Activated T-cell treated with anti-CD3 and anti-CD28 coated beads for 24 hours (primary cell): ENCODE measurements around the gene PLEKHS1.
"Not testable (repeated sequence)": the region's sequence is repeated elsewhere in the genome, so short reads cannot be mapped to it uniquely, and the experiment has no call there.

Source experiments
- DNase-seq: peaks from one replicate; pipeline ENCODE4 v3.0.0-alpha.2; 2020; ENCODE audit warnings: low read depth

The PLEKHS1 gene

DNA sequence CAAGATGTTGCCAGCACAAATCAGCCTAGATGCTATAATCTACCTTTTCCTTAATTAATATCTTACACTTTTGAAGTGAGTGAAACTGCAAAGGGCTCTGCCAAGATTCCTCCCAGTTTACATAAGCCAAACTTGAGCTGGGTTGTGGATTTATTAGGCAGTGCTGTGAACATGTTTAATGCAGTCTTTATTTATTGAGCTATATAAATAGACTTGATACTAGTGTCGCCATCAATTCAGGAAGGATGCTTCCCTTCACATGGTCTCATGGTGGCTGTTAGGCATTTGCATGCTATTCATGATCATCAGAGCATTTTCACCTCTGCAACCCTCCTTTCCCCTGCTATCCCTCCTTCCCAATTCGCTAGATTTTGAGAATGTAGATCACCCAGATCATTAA, 40.2 kb downstream of the PLEKHS1 start:
- no peak for DNase-seq

DNA sequence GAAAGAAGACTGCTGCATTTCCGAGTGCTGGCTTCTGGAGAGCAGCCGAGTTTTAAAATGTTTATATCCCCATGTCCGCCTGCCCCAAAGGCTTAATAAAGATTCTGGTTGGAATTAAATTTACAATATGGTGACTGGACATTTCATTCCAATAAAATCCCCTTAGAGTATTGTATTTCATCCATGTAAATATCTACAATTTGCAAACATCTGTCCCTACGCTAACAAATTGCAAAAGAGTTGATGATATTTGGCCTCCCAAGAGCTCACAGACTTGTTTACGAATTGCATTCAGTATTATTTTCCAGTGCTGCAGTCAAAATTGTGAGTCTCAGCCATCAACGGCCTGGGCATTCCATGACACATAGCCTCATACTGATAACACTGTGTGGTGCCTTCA, 50.1 kb downstream of the PLEKHS1 start:
- no peak for DNase-seq

DNA sequence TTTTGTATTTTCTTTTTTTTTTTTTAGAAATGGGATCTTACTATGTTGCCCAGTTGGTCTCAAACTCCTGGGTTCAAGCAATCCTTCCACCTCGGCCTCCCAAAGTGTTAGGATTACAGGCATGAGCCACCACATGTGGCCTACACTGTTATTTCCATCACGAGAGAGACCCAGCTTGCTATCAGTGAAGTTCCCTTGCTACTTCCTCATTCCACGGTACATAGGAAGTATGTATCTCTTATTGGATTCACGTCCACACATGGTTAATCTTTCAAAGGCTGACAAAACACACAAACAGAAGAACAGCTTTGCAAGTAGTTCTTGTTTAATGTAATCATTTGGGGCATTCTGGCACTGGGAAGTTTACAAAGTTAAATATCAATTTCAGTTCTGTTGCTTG, 51.5 kb downstream of the PLEKHS1 start:
- no peak for DNase-seq

DNA sequence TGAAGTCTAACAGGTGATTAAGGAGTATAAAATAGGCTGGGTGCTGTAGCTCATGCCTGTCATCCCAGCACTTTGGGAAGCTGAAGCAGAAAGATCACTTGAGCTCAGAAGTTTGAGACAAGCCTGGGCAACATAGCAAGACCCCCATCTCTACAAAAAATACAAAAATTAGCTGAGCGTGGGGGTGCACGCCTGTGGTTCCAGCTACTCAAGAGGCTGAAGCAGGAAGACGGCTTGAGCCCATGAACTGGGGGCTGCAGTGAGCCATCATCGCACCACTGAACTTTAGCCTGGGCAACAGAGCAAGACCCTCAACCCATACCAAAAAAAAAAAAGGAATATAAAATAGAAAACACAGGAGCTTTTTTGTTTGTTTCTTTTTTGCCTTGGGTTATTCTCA, 55.0 kb downstream of the PLEKHS1 start:
- DNase-seq: no peak

DNA sequence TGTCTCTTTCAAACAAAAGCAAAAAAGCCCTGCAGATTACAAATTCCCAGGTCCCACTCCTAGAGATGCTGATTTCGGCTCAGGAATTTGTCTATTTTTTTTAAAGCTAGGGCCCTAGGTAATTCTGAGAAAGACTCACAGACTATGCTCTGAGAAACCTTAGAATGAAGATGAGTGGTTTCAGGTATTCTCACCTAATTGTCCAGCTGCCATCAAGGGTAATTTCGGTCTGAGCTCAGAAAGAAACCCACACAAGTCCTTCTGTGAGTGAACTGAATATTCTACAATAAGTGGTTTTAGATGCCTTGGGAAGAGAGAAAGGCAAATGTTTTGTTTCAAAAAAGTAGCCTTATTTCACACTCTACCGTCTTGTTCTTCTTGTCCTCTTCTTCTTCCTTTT, 56.7 kb downstream of the PLEKHS1 start:
- no peak for DNase-seq

DNA sequence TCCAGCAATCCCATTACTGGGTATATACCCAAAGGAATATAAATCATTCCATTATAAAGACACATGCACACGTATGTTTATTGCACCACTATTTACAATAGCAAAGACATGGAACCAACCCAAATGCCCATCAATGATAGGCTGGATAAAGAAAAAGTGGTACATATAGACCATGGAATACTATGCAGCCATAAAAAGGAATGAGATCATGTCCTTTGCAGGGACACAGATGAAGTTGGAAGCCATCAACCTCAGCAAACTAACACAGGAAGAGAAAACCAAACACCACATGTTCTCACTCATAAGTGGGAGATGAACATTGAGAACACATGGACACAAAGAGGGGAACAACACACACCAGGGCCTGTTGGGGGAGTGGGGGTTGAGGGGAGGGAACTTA, 63.2 kb downstream of the PLEKHS1 start:
- DNase-seq: not testable (repeated sequence)

DNA sequence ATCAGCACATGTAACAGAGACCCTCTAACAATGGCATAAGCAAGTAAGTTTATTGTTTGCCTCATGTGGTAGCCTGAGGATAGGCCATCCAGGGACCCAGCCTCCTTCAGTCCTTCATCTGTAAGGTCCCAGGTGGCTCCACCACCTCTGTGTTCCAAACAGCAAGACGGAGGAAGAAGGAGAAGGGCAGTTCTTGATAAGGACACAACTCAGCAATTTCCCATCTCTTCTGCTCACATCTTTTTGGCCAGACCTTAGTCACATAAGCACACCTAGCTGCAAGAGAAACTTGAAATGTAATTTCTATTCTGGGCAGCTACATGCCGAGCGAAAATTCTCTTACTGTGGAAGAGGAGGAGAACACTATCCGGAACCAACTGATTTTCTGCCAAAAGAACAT, 68.5 kb downstream of the PLEKHS1 start:
- DNase-seq: no peak

DNA sequence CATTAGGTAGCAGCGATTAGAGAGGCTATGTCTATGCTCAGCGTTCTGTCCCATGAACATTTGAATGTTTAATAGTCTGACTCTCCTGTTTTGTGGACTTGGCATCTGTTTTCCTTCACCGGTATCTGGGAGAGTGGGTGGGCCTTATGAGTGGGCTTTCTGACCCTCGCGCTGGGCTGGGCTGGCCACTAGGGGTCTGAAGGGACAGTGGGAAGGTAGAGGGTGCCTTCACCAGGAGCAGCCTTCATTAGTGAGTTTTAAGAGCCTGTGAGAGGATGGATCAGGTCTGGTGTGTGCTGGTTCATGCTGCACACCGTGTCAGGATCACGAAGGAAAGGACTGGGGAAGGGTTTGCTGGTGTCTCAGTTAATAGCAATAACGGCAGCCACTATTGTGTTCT, 69.0 kb downstream of the PLEKHS1 start:
- no peak for DNase-seq

DNA sequence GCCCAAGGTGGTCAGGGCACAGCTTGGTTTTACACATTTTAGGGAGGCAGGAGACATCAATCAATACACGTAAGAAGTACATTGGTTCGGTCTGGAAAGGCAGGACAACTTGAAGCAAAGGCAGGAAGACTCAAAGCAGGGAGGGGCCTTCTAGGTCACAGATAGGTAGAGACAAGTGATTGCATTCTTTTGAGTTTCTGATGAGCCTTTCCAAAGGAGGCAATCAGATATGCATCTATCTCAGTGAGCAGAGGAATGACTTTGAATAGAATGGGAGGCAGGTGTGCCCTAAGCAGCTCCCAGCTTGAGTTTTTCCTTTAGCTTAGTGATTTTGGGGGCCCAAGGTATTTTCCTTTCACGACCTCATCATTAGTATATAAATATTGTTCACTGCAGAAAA, 69.8 kb downstream of the PLEKHS1 start:
- DNase-seq: not testable (repeated sequence)

DNA sequence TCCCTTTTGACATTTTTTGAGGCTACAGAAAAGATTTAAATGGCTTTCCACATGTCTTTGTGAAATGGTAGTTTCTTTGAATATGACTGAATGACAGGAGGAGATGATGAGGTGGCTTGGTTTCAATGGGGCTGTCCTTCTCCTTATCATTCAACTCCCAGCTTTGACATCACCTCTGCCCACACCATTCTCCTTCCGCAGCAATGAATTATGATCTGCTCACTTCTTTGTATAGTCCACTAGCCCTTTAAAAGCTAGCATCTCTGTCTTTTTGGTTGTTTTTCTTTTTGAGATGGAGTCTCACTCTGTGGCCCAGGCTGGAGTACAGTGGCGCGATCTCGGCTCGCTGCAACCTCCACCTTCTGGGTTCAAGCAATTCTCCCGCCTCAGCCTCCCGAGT, 70.7 kb downstream of the PLEKHS1 start:
- no peak for DNase-seq

DNA sequence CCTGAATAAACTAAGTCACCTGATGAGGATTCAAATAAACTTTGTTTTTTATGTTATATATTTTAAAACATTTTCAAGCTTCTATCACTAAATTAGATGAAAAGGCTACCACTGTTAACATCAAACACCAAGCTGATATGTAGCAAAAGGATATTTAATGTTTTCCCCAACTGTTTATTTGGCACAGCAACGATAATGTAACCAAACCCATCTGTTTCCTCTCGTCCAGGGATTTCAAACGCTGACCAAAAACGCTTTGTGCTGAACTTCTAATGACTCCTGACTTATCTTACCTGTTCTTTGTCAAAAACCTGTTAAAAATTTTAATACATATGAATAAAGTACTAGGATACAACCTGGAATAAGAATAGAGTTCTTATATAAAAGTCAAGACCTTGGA, 71.9 kb downstream of the PLEKHS1 start:
- DNase-seq: no peak

DNA sequence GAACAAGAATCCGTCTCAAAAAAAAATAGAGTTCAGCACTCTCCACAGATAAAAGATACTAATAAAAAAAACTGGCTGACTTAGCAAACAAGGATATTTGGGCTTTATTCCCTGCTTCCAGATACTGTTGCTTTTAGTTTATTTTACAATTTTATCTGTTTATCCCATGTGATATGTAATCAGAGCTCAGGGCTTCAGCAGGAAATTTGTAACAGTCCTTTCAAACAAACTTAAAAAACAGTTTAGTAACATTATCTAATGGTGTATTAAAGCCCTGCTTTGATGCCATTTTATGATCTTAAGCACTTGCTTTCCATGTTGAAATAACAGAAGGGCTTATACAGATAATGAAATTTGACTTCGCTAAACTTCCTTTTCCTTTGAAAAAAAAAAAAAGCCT, 74.3 kb downstream of the PLEKHS1 start:
- DNase-seq: no peak

DNA sequence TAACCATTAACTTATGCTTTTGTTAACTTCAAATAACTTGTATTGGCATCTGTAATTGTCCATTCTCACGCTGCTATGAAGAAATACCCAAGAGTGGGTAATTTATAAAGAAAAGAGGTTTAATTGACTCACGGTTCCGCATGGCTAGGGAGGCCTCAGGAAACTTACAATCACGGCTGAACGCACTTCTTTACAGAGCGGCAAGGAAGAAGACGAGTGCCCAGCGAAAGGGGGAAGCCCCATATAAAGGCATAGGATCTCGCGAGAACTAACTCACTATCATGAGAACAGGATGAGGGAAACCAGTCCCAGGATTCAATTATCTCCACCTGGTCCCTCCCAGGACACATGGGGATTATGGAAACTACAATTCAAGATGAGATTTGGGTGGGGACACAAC, 77.1 kb downstream of the PLEKHS1 start:
- not testable (repeated sequence) for DNase-seq
